AG09309 (cell line): ENCODE results near the gene GRIK4.
"Not testable (repeated sequence)": the region's sequence is repeated elsewhere in the genome, so short reads cannot be mapped to it uniquely, and the experiment has no call there.

Source experiments
- DNase-seq: peaks from one replicate; pipeline ENCODE4 v3.0.0-alpha.2; 2010; ENCODE audit warnings: low read depth
- H3K4me3 ChIP-seq: 2 replicates; pipeline ENCODE4 v1.5.1; 2011; ENCODE audit warnings: mild to moderate bottlenecking, low read depth, low read length, moderate library complexity; ENCODE audit not compliant: control insufficient read depth
- TF ChIP-seq, protein P1 (sequence below): IDR thresholded peaks from 2 replicates; pipeline ENCODE4 v1.5.1; 2011; ENCODE audit warnings: mild to moderate bottlenecking, low read depth, low read length, inconsistent platforms; ENCODE audit not compliant: insufficient read depth, control insufficient read depth; ENCODE audit errors: missing control alignments

Gene GRIK4

DNA sequence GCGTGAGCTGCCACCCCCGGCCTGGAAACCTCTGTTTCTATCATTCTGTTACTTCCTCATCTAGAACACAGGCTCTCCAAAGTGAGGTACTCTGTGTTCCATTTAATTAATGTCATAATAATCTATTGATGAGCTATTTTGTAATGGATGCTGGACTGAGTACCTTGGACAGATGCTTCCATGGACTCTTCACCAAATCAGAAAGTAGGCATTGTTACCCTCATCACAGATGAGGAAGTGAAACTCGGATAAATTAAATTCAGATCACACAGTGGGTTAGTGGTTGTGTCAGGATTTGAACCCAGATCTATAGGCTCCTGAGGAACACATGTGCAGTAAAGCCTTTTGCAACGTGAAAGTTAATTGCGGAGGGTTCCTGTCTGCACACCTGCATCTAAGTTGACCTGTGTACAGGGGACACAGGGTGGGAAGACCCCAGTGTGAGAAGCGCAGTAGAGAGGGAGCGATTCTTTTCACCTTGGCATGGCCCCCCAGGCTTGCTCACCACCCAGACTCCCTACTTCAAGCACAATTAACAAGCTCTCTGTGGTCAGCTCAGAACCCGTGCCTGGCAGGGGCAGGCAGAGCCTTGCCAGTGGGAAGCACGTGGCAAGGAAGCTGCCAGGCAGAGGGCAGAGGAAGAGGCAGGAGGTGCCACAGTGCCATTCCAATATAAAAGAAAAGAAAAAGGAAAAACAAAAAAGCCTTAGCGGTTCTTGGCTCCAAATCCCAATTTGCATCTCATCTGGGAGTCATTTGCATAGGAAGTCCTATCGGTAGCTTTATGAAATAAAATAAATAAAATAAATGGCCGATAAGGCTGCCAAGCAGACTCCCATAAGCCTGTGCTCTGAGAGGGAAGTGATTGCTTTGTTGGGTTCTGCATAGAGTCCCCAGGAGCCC is 239.3 kb downstream of the GRIK4 start:
- TF ChIP-seq, protein P1, sequence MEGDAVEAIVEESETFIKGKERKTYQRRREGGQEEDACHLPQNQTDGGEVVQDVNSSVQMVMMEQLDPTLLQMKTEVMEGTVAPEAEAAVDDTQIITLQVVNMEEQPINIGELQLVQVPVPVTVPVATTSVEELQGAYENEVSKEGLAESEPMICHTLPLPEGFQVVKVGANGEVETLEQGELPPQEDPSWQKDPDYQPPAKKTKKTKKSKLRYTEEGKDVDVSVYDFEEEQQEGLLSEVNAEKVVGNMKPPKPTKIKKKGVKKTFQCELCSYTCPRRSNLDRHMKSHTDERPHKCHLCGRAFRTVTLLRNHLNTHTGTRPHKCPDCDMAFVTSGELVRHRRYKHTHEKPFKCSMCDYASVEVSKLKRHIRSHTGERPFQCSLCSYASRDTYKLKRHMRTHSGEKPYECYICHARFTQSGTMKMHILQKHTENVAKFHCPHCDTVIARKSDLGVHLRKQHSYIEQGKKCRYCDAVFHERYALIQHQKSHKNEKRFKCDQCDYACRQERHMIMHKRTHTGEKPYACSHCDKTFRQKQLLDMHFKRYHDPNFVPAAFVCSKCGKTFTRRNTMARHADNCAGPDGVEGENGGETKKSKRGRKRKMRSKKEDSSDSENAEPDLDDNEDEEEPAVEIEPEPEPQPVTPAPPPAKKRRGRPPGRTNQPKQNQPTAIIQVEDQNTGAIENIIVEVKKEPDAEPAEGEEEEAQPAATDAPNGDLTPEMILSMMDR = no peak
- H3K4me3 ChIP-seq = no peak overlapping the region
- DNase-seq = no peak

DNA sequence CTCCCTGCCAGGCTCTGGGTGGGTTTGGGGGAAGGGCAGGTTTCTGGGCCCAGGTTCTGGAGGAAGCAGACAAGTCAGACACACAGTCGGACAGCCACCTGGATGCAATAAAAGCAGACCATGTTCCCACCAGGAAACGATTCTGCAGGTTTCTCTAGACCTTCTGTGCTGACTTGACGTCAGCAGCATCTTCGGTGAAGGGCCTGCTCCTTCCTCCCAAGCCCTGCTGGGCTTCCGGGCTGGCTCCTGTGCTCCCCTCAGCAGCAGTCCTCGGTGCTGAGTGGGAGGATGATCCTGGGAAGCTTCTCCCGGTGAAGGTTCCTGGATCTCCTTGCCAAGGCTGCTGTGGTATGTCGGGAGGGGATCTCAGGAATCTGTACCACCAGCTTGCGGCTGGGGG is 240.0 kb downstream of the GRIK4 start:
- TF ChIP-seq, protein P1 = no peak
- no peak for DNase-seq
- no peak overlapping the region for H3K4me3 ChIP-seq

DNA sequence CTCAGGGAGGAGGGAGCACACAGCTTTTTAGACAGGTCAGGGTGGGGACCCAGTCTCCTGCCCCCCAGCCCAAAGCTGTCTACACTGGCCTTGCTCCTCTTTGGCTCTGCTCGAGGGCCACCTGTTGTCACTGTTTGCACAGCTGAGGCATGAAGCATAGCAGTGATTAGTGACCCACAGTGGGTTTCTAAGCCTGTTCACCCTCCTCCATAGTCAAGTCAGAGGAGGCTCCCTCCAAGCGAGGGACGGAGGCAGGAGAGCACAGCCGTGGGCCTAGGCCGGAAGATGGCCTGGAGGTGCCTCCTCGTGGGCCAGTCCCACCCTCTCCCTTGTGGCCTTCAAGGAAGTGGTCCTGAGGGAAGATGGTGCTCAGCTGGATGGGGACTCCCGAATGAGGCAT is 241.1 kb downstream of the GRIK4 start:
- TF ChIP-seq, protein P1 = no peak
- H3K4me3 ChIP-seq = no peak overlapping the region
- no peak for DNase-seq

DNA sequence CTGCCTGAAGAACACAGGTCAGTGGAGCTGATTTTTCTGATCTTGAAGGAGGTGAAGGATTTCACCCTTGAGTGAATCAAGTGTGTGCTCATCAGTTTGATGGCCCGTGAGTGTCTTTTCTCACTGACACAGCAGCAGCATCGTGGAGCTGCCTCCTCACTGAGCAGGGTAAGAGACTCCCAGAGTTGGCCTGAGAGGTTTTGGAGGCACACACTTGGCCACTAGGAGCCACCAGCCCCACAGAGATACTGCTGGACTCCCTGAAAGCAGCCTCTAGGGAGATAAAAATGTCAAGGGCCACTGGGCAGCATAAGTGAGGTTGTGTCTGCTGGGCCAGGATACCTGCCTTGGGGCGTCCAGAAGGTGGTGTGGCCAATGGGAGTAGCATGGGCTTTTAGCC is 245.4 kb downstream of the GRIK4 start:
- no peak for DNase-seq
- no peak overlapping the region for H3K4me3 ChIP-seq
- TF ChIP-seq, protein P1 = no peak

DNA sequence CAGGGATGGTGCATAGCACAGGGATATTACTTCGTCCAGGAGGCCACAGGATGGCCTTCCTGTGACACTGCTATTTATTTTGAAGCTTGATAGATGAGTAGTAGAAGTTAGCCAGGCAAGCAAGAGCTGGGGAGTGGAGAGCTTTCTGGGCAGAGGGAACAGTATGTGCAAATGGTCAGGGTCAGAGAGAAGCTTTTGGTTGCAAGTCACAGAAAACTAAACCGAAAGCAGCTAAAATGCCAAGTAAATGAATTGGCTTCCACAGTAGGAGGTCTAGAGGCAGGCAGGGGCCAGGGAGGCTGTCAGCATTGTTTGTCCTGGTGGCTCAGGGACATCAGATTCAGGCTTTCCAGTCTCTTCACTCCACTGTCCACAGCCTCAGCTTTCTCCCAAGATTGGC is 247.5 kb downstream of the GRIK4 start:
- H3K4me3 ChIP-seq = no peak overlapping the region
- TF ChIP-seq, protein P1 = no peak
- DNase-seq = no peak

DNA sequence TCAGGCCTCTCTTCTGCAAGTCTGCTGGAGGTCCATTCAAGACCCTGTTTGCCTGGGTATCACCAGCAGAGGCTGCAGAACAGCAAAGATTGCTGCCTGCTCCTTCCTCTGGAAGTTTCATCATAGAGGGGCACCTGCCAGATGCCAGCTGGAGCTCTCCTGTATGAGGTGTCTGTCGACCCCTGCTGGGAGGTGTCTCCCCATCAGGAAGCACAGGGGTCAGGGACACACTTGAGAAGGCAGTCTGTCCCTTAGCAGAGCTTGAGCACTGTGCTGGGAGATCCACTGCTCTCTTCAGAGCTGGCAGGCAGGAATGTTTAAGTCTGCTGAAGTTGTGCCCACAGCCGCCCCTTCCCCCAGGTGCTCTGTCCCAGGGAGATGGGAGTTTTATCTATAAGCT is 254.2 kb downstream of the GRIK4 start:
- H3K4me3 ChIP-seq, DNase-seq: not testable (repeated sequence)

DNA sequence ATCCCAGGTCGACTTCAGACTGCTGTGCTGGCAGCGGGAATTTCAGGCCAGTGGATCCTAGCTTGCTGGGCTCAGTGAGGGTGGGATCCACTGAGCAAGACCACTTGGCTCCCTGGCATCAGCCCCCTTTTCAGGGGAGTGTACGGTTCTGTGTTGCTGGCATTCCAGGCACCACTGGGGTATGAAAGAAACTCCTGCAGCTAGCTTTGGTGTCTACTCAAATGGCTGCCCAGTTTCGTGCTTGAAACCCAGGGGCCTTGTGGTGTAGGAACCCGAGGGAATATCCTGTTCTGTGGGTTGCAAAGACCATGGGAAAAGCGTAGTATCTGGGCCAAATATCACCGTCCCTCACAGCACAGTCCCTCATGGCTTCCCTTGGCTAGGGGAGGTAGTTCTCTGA is 254.8 kb downstream of the GRIK4 start:
- no peak for DNase-seq
- TF ChIP-seq, protein P1 = no peak
- H3K4me3 ChIP-seq = no peak overlapping the region
